DND-41 (cell line): ENCODE results near the gene CSNK2A1.

Source experiments
- ATAC-seq: fragments of 200-7000 bp; cut with Tn5 transposase; 3 replicates; pipeline ENCODE4 v1.9.1; 2021; ENCODE audit warnings: low read depth; ENCODE audit not compliant: insufficient read depth
- DNase-seq: peaks from one replicate; pipeline ENCODE4 v3.0.0-alpha.2; 2020
- H2AFZ ChIP-seq: 2 replicates; pipeline ENCODE4 v1.6.0; 2012; ENCODE audit warnings: low read depth, low read length
- H3K27ac ChIP-seq: 2 replicates; pipeline ENCODE4 v1.5.1; 2012; ENCODE audit warnings: low read length, inconsistent platforms
- H3K27me3 ChIP-seq: fragments of 200-600 bp; sonication (generic); 2 replicates; pipeline ENCODE4 v1.6.0; 2012; ENCODE audit warnings: low read length, mild to moderate bottlenecking, inconsistent platforms; ENCODE audit not compliant: insufficient read depth, poor library complexity
- H3K36me3 ChIP-seq: 2 replicates; pipeline ENCODE4 v1.5.1; 2012; ENCODE audit warnings: low read length, inconsistent platforms; ENCODE audit not compliant: insufficient read depth
- H3K4me1 ChIP-seq: 2 replicates; pipeline ENCODE4 v1.5.1; 2012; ENCODE audit warnings: mild to moderate bottlenecking, low read length; ENCODE audit not compliant: insufficient read depth
- H3K4me2 ChIP-seq: 2 replicates; pipeline ENCODE4 v1.6.0; 2012; ENCODE audit warnings: mild to moderate bottlenecking, moderate library complexity, low read length, inconsistent platforms; ENCODE audit not compliant: insufficient read depth
- H3K4me3 ChIP-seq, 2 experiments: fragments of 200-600 bp in 1 of 2; shearing (Covaris generic) in 1 of 2; 2 replicates each; pipeline ENCODE4 v1.5.1; 2012 to 2016; ENCODE audit warnings: inconsistent platforms in 2 of 2, low read length in 2 of 2, mild to moderate bottlenecking in 2 of 2, low read depth in 1 of 2, moderate library complexity in 1 of 2
- H3K79me2 ChIP-seq: 2 replicates; pipeline ENCODE4 v1.6.0; 2012; ENCODE audit warnings: low read length, inconsistent platforms; ENCODE audit not compliant: insufficient read depth
- H3K9ac ChIP-seq: 2 replicates; pipeline ENCODE4 v1.6.0; 2012; ENCODE audit warnings: low read depth, mild to moderate bottlenecking, inconsistent platforms, low read length, moderate library complexity
- H3K9me3 ChIP-seq: 2 replicates; pipeline ENCODE4 v1.5.1; 2012; ENCODE audit warnings: low read length, moderate library complexity, mild to moderate bottlenecking, inconsistent platforms; ENCODE audit not compliant: insufficient read depth, severe bottlenecking
- H4K20me1 ChIP-seq: 2 replicates; pipeline ENCODE4 v1.6.0; 2012; ENCODE audit warnings: low read length; ENCODE audit not compliant: insufficient read depth
- CTCF ChIP-seq: IDR thresholded peaks from 2 replicates; pipeline ENCODE4 v1.5.1; 2012; ENCODE audit warnings: borderline replicate concordance, low read length, moderate library complexity, mild to moderate bottlenecking; ENCODE audit not compliant: poor library complexity, severe bottlenecking; ENCODE audit errors: extremely low read depth
- EZH2 ChIP-seq: IDR thresholded peaks from 3 replicates; pipeline ENCODE4 v1.6.1; 2012; ENCODE audit warnings: borderline replicate concordance, low read depth, mild to moderate bottlenecking, moderate library complexity, low read length, inconsistent platforms; ENCODE audit not compliant: severe bottlenecking

CSNK2A1 gene

GRCh38 chr20:474581-474980, 69.0 kb downstream of the CSNK2A1 start:
- no peak for ATAC-seq
- no peak overlapping the region for H3K4me2 ChIP-seq

GRCh38 chr20:472889-473292, 70.7 kb downstream of the CSNK2A1 start:
- Histone ChIP-seq H3K4me3 (no peak overlapping the region), H3K9me3 (peaks cover 30% of the 10 kb centered on the region), H3K27ac (no peak overlapping the region), H3K4me1 (no peaks in the 10 kb centered on the region), H4K20me1 (no peaks in the 10 kb centered on the region), H3K9ac (no peak overlapping the region), H3K36me3 (peaks cover 33% of the 10 kb centered on the region), H2AFZ (no peak overlapping the region), H3K4me2 (no peak overlapping the region), H3K27me3 (no peaks in the 10 kb centered on the region), H3K79me2 (no peaks in the 10 kb centered on the region)
- TF ChIP-seq EZH2 (no peak), CTCF (no peak)
- no peak for ATAC-seq
- no peak for DNase-seq

More at GRCh38 chr20:474581-474980, 69.0 kb downstream of the CSNK2A1 start:
- Histone ChIP-seq H4K20me1 (peaks cover 10% of the 10 kb centered on the region; the same call in 1 of the 2 replicates), H3K9ac (no peak overlapping the region), H3K9me3 (peaks cover 22% of the 10 kb centered on the region), H2AFZ (no peak overlapping the region), H3K36me3 (peaks cover 43% of the 10 kb centered on the region), H3K79me2 (no peaks in the 10 kb centered on the region), H3K4me3 (no peak overlapping the region), H3K27me3 (no peaks in the 10 kb centered on the region), H3K4me1 (no peaks in the 10 kb centered on the region), H3K27ac (no peak overlapping the region)
- TF ChIP-seq EZH2 = no peak
- TF ChIP-seq CTCF = no peak
- DNase-seq = no peak

DNA sequence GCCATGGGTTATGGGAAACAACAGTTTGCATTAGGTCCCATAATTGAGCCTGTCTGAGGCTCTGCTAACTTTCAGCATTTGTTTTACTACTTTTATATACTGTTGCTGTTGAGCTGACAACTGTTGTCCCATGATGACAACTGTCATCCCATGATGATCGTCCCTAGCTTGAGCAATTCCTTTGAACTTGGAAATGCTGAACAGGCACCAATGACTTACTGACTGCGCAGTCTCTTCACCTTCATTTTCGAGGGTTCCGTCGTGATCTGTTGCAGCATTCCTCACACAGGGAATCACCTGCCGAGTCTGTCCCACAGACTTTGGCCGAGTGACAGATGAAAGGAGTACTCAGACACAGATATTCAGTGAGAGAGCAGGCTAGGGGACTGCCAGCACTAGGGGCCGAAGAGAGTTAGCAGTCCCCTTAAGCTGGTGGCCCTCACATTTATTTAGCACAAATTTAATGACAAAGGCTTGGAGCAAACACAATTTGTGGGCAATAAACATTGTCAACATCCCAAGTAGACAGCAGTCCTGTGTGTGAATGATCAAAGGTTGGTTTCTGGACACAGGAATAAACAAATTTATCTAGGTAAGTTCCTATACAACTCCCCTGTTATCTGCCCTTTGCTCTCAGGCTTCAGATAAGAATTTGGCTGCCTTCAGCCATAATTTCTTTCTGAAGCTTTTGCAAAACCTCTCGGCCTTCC, 71.3 kb downstream of the CSNK2A1 start:
- no peaks in the 10 kb centered on the region for H4K20me1 ChIP-seq
- H2AFZ ChIP-seq = no peak overlapping the region
- no peaks in the 10 kb centered on the region for H3K4me1 ChIP-seq
- H3K27ac ChIP-seq = no peak overlapping the region
- no peaks in the 10 kb centered on the region for H3K27me3 ChIP-seq
- TF ChIP-seq CTCF (no peak), EZH2 (no peak)
- no peak overlapping the region for H3K9ac ChIP-seq
- ATAC-seq (no peak), DNase-seq (no peak)
- H3K4me3 ChIP-seq = no peak overlapping the region
- no peaks in the 10 kb centered on the region for H3K79me2 ChIP-seq
- H3K9me3 ChIP-seq = peaks cover 36% of the 10 kb centered on the region
- no peak overlapping the region for H3K4me2 ChIP-seq
- H3K36me3 ChIP-seq = peaks cover 27% of the 10 kb centered on the region
